Breast epithelium (tissue), 4 donors: Measurements from ENCODE around the gene ADGRG3. TPM values are rescaled to one million over a fixed set of nuclear protein-coding genes. Genes with fewer than 3 reads are reported as not detected.
"Not testable (repeated sequence)": the region's sequence is repeated elsewhere in the genome, so short reads cannot be mapped to it uniquely, and the experiment has no call there.

Experiments
- DNase-seq, 2 donors: peaks; one replicate each; pipeline ENCODE4 v3.0.0-alpha.2; 2019; ENCODE audit warnings: low spot score in 2 of 2
- H3K27ac ChIP-seq, 2 donors: fragments of 200-600 bp; sonication (generic) in 1 of 2; one replicate each; pipeline ENCODE4 v1.5.1; 2016 to 2019; ENCODE audit warnings: mild to moderate bottlenecking in 1 of 2
- H3K27me3 ChIP-seq, 2 donors: fragments of 200-600 bp; sonication (generic) in 1 of 2; one replicate each; pipeline versions ENCODE4 v1.5.1 to v1.6.0; 2017 to 2019; ENCODE audit warnings: control low read depth in 1 of 2, mild to moderate bottlenecking in 1 of 2
- H3K36me3 ChIP-seq: fragments of 200-600 bp; one replicate; pipeline ENCODE4 v1.5.1; 2019
- H3K4me1 ChIP-seq, 2 donors: fragments of 200-600 bp; sonication (generic); one replicate each; pipeline ENCODE4 v1.5.1; 2016 to 2019; ENCODE audit warnings: control low read depth in 1 of 2
- H3K4me3 ChIP-seq, 3 donors: fragments of 200-600 bp; sonication (generic); 1 replicate in 2 of 3; 2 replicates in 1 of 3; pipeline ENCODE4 v1.5.1; 2016 to 2019; ENCODE audit warnings: mild to moderate bottlenecking in 3 of 3, moderate library complexity in 2 of 3
- H3K9me3 ChIP-seq, 2 donors: fragments of 200-600 bp; sonication (generic) in 1 of 2; one replicate each; pipeline ENCODE4 v1.5.1; 2016 to 2019; ENCODE audit warnings: control low read depth in 1 of 2
- POLR2A ChIP-seq: fragments of 450-650 bp; IDR thresholded peaks from one replicate; pipeline ENCODE4 v1.6.1; 2016; ENCODE audit warnings: antibody characterized with exemption, mild to moderate bottlenecking, moderate library complexity
- POLR2AphosphoS5 ChIP-seq, 3 donors: sonication (generic); formaldehyde crosslinking; IDR thresholded peaks; one replicate each; pipeline ENCODE4 v1.6.1; 2017; ENCODE audit warnings: antibody characterized with exemption in 3 of 3
- intact Hi-C: fragments of 100-400 bp; cut with DNase I; formaldehyde crosslinking; loops from one replicate; pipeline ENCODE4 v1.15.1; 2023; ENCODE audit warnings: low total_unique reads
- total RNA-seq, 3 donors: library from RNA; depleted of rRNA; stranded (reverse); fragments of >200 nt; gene quantifications; one replicate each; pipeline ENCODE4 v1.1.0, GENCODE V29; 2016
- TF ChIP-seq, protein P1 (sequence below), 3 donors: fragments of 450-650 bp; IDR thresholded peaks; one replicate each; pipeline ENCODE4 v1.5.1; 2016 to 2017; ENCODE audit warnings: antibody characterized with exemption in 3 of 3, mild to moderate bottlenecking in 3 of 3, moderate library complexity in 3 of 3

Gene ADGRG3
- total RNA-seq, 3 donors from 2014 or later: 0.64 to 5.2 (median 1.6) TPM

DNA sequence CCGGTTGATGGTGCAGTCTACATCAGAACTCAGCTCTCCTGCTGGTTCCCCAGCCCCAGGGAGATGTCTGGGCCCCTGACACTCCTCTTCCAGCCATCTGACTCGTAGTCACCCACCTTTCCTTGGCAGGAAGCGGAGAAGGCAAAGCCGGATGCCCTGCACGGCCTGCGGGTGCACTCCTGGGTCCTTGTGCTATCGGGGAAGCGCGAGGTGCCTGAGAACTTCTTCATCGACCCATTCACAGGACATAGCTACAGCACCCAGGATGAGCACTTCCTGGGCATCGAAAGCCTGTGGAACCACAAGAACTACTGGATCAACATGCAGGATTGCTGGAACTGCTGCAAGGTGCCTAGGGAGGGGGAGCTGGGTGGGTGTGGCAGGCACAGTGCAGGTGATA is 39.2 kb downstream of the ADGRG3 start:
- intact Hi-C loops: no loop called here
- H3K36me3 ChIP-seq: no peaks in the 10 kb centered on the region
- H3K9me3 ChIP-seq: no peaks in the 10 kb centered on the region
- DNase-seq: no peak
- no peaks in the 10 kb centered on the region for H3K27me3 ChIP-seq
- H3K4me1 ChIP-seq: no peaks in the 10 kb centered on the region
- H3K4me3 ChIP-seq: no peak overlapping the region
- no peak overlapping the region for H3K27ac ChIP-seq
- TF ChIP-seq, protein P1, sequence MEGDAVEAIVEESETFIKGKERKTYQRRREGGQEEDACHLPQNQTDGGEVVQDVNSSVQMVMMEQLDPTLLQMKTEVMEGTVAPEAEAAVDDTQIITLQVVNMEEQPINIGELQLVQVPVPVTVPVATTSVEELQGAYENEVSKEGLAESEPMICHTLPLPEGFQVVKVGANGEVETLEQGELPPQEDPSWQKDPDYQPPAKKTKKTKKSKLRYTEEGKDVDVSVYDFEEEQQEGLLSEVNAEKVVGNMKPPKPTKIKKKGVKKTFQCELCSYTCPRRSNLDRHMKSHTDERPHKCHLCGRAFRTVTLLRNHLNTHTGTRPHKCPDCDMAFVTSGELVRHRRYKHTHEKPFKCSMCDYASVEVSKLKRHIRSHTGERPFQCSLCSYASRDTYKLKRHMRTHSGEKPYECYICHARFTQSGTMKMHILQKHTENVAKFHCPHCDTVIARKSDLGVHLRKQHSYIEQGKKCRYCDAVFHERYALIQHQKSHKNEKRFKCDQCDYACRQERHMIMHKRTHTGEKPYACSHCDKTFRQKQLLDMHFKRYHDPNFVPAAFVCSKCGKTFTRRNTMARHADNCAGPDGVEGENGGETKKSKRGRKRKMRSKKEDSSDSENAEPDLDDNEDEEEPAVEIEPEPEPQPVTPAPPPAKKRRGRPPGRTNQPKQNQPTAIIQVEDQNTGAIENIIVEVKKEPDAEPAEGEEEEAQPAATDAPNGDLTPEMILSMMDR (IDR thresholded peaks at IDR 0.05): no peak
- TF ChIP-seq POLR2A (no peak), POLR2AphosphoS5 (IDR thresholded peaks at IDR 0.05) (no peak)

DNA sequence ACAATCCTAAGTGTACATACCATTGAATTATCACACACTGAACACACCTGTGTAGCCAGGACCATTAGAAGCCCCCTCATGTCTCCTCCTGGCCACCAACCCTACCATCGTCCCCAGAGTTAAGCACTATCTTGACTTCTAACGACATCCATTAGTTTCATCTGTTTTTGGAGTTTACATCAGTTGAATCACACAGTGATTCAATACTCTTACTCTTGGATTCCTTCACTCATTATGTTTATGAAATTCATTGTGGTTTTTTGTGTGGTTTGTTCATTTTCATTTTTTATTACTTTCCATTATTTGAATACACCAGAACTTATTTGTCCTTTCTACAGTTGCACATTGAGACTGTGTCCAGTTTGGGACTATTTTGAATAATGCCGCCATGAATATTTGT is 40.1 kb downstream of the ADGRG3 start:
- TF ChIP-seq POLR2A (no peak), POLR2AphosphoS5 (IDR thresholded peaks at IDR 0.05) (no peak)
- TF ChIP-seq, protein P1 (IDR thresholded peaks at IDR 0.05): no peak
- H3K9me3 ChIP-seq: no peaks in the 10 kb centered on the region
- intact Hi-C loops: no loop called here
- H3K36me3 ChIP-seq: no peaks in the 10 kb centered on the region
- no peak overlapping the region for H3K4me3 ChIP-seq
- H3K27ac ChIP-seq: no peak overlapping the region
- DNase-seq: no peak
- no peaks in the 10 kb centered on the region for H3K4me1 ChIP-seq
- H3K27me3 ChIP-seq: no peaks in the 10 kb centered on the region

DNA sequence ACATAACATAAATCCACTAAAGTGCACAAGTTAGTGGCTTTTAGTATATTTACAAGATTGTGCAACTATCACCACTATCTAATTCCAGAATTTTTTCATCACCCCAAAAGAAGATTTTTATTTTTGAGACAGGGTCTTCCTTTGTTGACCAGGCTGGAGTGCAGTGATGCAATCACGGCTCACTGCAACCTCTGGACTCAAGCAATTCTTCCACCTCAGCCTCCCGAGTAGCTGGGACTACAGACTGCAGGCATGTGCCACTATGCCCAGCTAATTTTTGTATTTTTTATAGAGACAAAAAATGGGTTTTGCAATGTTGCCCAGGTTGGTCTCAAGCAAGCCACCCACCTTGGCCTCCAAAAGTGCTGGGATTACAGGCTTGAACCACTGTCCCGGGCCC is 41.6 kb downstream of the ADGRG3 start:
- Histone ChIP-seq H3K4me3 (no peak overlapping the region), H3K9me3 (no peaks in the 10 kb centered on the region), H3K27me3 (no peaks in the 10 kb centered on the region), H3K4me1 (no peaks in the 10 kb centered on the region), H3K36me3 (no peaks in the 10 kb centered on the region), H3K27ac (no peak overlapping the region)
- no peak for DNase-seq
- TF ChIP-seq POLR2A (no peak), POLR2AphosphoS5 (IDR thresholded peaks at IDR 0.05) (no peak)
- TF ChIP-seq, protein P1 (IDR thresholded peaks at IDR 0.05): no peak
- intact Hi-C loops: no loop called here

DNA sequence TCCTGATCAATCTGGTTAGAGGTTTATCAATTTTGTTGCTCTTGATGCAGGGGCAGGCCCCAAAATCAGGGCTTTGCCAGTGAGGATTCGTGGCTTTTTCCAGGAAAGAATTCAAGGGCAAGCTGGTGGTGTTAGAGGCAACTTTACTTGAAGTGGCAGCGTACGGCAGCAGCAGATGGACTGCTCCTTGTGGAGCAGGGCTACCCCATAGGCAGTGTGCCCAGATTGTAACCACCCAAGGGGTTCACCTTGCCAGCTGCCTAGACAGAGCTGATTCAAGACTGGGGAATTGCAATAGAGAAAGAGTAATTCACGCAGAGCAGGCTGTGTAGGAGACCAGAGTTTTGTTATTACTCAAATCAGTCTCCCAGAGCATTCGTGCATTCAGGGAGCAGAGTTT is 43.2 kb downstream of the ADGRG3 start:
- Histone ChIP-seq H3K4me3 (no peak overlapping the region), H3K9me3 (no peaks in the 10 kb centered on the region), H3K36me3 (no peaks in the 10 kb centered on the region), H3K27ac (no peak overlapping the region), H3K4me1 (no peaks in the 10 kb centered on the region), H3K27me3 (no peaks in the 10 kb centered on the region)
- DNase-seq: no peak
- TF ChIP-seq, protein P1 (IDR thresholded peaks at IDR 0.05): no peak
- TF ChIP-seq POLR2A (no peak), POLR2AphosphoS5 (IDR thresholded peaks at IDR 0.05) (no peak)
- intact Hi-C loops: no loop called here

DNA sequence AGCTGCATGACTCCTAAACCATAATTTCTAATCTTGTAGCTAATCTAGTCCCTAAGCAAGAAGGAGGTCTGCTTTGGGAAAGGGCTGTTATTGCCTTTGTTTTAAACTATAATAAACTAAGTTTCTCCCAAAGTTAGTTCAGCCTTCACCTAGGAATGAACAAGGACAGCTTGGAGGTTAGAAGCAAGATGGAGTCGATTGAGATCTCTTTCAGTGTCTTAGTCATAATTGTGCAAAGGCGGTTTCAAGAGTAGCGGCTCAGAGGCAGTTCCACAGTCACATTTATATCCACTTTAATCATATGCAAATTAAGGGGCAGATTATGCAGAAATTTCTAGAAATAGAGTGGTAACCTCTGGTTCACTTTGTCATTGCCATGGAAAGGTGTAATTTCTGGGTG is 43.9 kb downstream of the ADGRG3 start:
- TF ChIP-seq, protein P1 (IDR thresholded peaks at IDR 0.05): no peak
- no peak for TF ChIP-seq POLR2A
- TF ChIP-seq POLR2AphosphoS5 (IDR thresholded peaks at IDR 0.05): no peak
- no peak overlapping the region for H3K27ac ChIP-seq
- intact Hi-C loops: no loop called here
- no peaks in the 10 kb centered on the region for H3K27me3 ChIP-seq
- no peaks in the 10 kb centered on the region for H3K9me3 ChIP-seq
- H3K4me1 ChIP-seq: no peaks in the 10 kb centered on the region
- no peaks in the 10 kb centered on the region for H3K36me3 ChIP-seq
- no peak for DNase-seq
- H3K4me3 ChIP-seq: no peak overlapping the region

DNA sequence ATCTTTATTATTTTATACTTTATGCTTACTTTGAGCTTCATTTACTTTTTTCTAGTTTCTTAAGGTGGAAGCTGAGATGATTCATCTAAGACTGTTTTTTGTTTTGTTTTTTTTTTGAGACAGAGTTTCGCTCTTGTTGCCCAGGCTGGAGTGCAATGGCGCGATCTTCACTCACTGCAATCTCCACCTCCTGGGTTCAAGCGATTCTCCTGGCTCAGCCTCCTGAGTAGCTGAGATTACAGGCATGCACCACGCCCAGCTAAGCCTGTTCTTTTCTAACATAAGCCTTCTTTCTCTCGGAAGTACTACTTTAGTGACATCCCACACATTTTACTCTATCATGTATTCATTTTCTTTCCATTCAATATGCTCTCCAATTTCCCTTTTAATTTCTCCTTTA is 44.5 kb downstream of the ADGRG3 start:
- DNase-seq, H3K4me1 ChIP-seq, intact Hi-C loops, H3K27ac ChIP-seq, H3K4me3 ChIP-seq, H3K36me3 ChIP-seq, H3K9me3 ChIP-seq, H3K27me3 ChIP-seq: not testable (repeated sequence)
